ENCODE measurements around the gene NXPH4. TPM values are rescaled to one million over a fixed set of nuclear protein-coding genes. Genes with fewer than 3 reads are reported as not detected.
A peak's percentile ranks its signal among the peaks of the same experiment; 100 is the strongest.

The NXPH4 gene
- total and polyA plus RNA-seq, 10 of the 15 experiments (the other 5 are each of a cell fraction or from before 2014, with no cell fraction given), result 0.03 to 0.26 TPM; not detected in 8

DNA sequence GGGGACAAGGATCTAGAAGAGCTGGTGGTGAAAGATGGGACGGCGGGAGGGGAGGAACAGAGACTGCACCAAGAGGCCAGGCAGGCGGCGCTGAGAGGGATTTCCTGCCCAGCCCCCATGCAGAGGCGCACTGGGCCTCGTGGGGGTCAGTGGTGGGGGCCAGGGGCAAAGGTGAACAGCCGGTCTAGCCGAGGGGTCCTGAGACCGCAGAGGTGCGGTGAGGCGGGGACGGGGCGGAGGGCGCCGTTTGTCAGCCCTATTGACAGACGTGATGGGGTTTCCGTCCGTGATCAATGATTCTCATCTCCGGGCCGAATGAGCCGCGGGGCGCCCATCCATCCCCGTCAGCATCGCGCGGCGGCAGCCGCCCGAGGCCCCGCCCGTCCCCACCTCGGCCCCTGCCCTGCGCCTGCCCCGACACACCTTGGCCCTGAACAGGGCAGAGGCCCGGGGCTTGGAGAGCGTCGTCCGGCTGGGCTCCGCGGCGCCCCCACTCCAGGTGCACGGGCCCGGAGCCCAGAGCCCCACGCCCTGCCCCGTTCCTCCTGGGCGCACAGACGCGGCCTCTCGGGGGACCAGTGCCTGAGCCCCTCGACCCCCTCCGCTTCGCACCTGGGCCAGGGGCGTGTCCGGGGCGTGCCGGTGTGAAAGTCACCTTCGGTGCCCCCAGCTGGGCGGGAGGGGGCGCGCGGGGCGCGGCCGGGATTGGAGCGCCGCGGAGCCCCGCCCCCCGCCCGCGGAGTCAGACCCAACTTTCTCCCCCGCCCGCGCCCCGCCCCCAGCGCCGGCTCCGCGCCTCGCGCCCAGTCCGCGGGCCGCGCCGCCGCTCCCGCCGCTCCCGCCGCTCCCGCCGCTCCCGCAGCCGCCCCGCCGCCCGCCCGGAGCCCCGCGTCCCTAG, at the start of gene NXPH4 (continued):
- TF ChIP-seq, protein P1, sequence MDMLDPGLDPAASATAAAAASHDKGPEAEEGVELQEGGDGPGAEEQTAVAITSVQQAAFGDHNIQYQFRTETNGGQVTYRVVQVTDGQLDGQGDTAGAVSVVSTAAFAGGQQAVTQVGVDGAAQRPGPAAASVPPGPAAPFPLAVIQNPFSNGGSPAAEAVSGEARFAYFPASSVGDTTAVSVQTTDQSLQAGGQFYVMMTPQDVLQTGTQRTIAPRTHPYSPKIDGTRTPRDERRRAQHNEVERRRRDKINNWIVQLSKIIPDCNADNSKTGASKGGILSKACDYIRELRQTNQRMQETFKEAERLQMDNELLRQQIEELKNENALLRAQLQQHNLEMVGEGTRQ (IDR thresholded peaks at IDR 0.05; ENCODE audit: borderline replicate concordance, low read depth, low read length), result no peak
- TF ChIP-seq NR2F1 (conservative IDR thresholded peaks at IDR 0.05) (0 out of 2 replicates have a peak, but pooled peaks have one; percentile 19), RFX5 (IDR thresholded peaks at IDR 0.05; ENCODE audit: low read depth, low read length) (no peak), NR2C2 (IDR thresholded peaks at IDR 0.05; ENCODE audit: borderline replicate concordance, control insufficient read depth, insufficient read length, low read depth) (no peak), IKZF1 (conservative IDR thresholded peaks at IDR 0.05) (no peak; the same call in 1 of the 2 replicates), BHLHE40 (IDR thresholded peaks at IDR 0.05; ENCODE audit: borderline replicate concordance in 1 of 2, low read depth in 2 of 2, low read length in 1 of 2) (peak in 1 of 2 experiments; percentile 33; a peak in 1 of 4 replicates), FOS (IDR thresholded peaks at IDR 0.05; ENCODE audit: borderline replicate concordance, extremely low read depth, insufficient read length) (no peak), SRF (IDR thresholded peaks at IDR 0.05; ENCODE audit: low read depth in 2 of 2, low read length in 2 of 2) (no peak), KDM1A (IDR thresholded peaks at IDR 0.05; ENCODE audit: borderline replicate concordance) (no peak), EED (IDR thresholded peaks at IDR 0.05; ENCODE audit: low read depth) (no peak), RAD51 (IDR thresholded peaks at IDR 0.05) (no peak), IRF4 (IDR thresholded peaks at IDR 0.05; ENCODE audit: low read depth, low read length) (no peak), TCF3 (IDR thresholded peaks at IDR 0.05; ENCODE audit: borderline replicate concordance, insufficient read depth, low read depth, low read length) (no peak), EGR1 (IDR thresholded peaks at IDR 0.05; ENCODE audit: borderline replicate concordance in 1 of 2, low read depth in 2 of 2, low read length in 2 of 2) (no peak), NR2C1 (IDR thresholded peaks at IDR 0.05) (no peak), CREB1 (IDR thresholded peaks at IDR 0.05; ENCODE audit: low read depth) (no peak), TCF7 (IDR thresholded peaks at IDR 0.05; ENCODE audit: borderline replicate concordance) (no peak)
